GM20000 (cell line): ENCODE results near the gene JADE3.

Experiments used
- DNase-seq: peaks from one replicate; pipeline ENCODE4 v3.0.0; 2012; ENCODE audit warnings: low spot score
- CTCF ChIP-seq: IDR thresholded peaks from 2 replicates; pipeline ENCODE4 v1.5.1; 2012; ENCODE audit warnings: mild to moderate bottlenecking, control low read depth; ENCODE audit errors: extremely low read depth, missing control alignments

The JADE3 gene

GRCh38 chrX:47068214-47068613, 156.0 kb downstream of the JADE3 start:
- no peak for TF ChIP-seq CTCF
- DNase-seq: no peak

- no peak for TF ChIP-seq CTCF
- no peak for DNase-seq
These were observed 156.5 kb downstream of the JADE3 start for GRCh38 chrX:47068720-47069119.

- TF ChIP-seq CTCF: no peak
- no peak for DNase-seq
These were observed 166.2 kb downstream of the JADE3 start, which contains the start of gene RGN for GRCh38 chrX:47078129-47079043. Gene RGN, plus strand, starts transcription at chrX:47078443. Its CDS starts 2,702 bp downstream, at chrX:47081145.

GRCh38 chrX:47080215-47080914, 168.1 kb downstream of the JADE3 start:
- TF ChIP-seq CTCF: no peak
- no peak for DNase-seq

GRCh38 chrX:47080915-47081236, 168.7 kb downstream of the JADE3 start:
- TF ChIP-seq CTCF: no peak
- DNase-seq: no peak

GRCh38 chrX:47091149-47091775, 179.0 kb downstream of the JADE3 start:
- peak; percentile 33 for DNase-seq
- no peak for TF ChIP-seq CTCF

GRCh38 chrX:47093248-47093647, 181.0 kb downstream of the JADE3 start:
- DNase-seq: peak; percentile 17
- no peak for TF ChIP-seq CTCF
